ENCODE measurements around the gene SEC24C. TPM values are rescaled to one million over a fixed set of nuclear protein-coding genes. Genes with fewer than 3 reads are reported as not detected.

The SEC24C gene
- polyA plus RNA-seq, 1 experiment: 86.9 TPM

DNA sequence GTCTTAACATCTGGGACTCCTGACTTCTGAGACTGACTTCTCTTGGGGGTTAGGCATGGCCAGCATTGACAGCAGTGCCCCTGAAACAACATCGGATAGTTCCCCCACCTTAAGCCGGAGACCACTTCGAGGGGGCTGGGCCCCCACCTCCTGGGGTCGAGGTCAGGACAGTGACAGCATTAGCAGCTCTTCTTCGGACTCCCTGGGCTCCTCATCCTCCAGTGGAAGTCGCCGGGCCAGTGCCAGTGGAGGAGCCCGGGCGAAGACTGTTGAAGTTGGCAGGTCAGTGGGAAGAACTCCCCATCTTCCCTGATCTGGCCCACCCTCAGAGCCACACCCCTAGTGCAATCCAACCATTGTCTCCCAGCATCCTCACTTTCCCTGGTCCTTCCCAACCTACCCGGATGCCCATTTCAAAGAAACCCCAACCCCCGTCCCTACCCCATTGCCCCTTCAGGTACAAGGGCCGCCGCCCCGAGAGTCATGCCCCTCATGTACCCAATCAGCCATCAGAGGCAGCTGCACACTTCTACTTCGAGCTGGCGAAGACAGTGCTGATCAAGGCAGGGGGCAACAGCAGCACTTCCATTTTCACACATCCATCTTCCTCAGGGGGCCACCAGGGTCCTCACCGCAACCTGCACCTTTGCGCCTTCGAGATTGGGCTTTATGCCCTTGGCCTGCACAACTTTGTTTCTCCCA is 53.3 kb downstream of the SEC24C start:
- ChIA-PET POLR2A (no interaction called here), CTCF (no interaction called here)
- H3K27ac ChIP-seq (ENCODE audit: low read depth, low read length): no peak overlapping the region
- no peak for DNase-seq (ENCODE audit: low read depth, low spot score)
- TF ChIP-seq, protein P1, sequence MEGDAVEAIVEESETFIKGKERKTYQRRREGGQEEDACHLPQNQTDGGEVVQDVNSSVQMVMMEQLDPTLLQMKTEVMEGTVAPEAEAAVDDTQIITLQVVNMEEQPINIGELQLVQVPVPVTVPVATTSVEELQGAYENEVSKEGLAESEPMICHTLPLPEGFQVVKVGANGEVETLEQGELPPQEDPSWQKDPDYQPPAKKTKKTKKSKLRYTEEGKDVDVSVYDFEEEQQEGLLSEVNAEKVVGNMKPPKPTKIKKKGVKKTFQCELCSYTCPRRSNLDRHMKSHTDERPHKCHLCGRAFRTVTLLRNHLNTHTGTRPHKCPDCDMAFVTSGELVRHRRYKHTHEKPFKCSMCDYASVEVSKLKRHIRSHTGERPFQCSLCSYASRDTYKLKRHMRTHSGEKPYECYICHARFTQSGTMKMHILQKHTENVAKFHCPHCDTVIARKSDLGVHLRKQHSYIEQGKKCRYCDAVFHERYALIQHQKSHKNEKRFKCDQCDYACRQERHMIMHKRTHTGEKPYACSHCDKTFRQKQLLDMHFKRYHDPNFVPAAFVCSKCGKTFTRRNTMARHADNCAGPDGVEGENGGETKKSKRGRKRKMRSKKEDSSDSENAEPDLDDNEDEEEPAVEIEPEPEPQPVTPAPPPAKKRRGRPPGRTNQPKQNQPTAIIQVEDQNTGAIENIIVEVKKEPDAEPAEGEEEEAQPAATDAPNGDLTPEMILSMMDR (IDR thresholded peaks at IDR 0.05; ENCODE audit: low read depth, low read length): no peak
- no peak overlapping the region for H3K4me3 ChIP-seq (ENCODE audit: low read depth, low read length)
- H3K27me3 ChIP-seq (ENCODE audit: control insufficient read depth, insufficient read depth, low read length): no peaks in the 10 kb centered on the region
- H3K9me3 ChIP-seq (ENCODE audit: control insufficient read depth, insufficient read depth, low read length): no peaks in the 10 kb centered on the region; the same call in 1 of the 2 replicates

DNA sequence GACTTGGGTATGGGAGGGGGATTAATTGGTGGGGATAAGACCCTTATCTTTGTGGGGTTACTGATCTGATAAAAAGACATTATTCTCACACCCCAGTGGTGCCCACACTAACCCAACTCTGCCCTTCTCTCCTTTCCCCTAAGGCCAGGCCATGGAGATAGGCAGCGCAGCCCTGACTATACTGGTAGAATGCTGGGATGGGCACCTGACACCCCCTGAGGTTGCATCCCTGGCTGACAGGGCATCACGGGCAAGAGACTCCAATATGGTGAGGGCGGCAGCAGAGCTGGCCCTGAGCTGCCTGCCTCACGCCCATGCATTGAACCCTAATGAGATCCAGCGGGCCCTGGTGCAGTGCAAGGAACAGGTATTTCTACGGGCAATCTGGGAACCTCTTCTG is 53.9 kb downstream of the SEC24C start:
- Histone ChIP-seq H3K27ac (ENCODE audit: low read depth, low read length) (no peak overlapping the region), H3K4me3 (ENCODE audit: low read depth, low read length) (no peak overlapping the region), H3K9me3 (ENCODE audit: control insufficient read depth, insufficient read depth, low read length) (no peaks in the 10 kb centered on the region; the same call in 1 of the 2 replicates), H3K27me3 (ENCODE audit: control insufficient read depth, insufficient read depth, low read length) (no peaks in the 10 kb centered on the region)
- ChIA-PET POLR2A (no interaction called here), CTCF (no interaction called here)
- TF ChIP-seq, protein P1 (IDR thresholded peaks at IDR 0.05; ENCODE audit: low read depth, low read length): no peak
- DNase-seq (ENCODE audit: low read depth, low spot score): no peak

DNA sequence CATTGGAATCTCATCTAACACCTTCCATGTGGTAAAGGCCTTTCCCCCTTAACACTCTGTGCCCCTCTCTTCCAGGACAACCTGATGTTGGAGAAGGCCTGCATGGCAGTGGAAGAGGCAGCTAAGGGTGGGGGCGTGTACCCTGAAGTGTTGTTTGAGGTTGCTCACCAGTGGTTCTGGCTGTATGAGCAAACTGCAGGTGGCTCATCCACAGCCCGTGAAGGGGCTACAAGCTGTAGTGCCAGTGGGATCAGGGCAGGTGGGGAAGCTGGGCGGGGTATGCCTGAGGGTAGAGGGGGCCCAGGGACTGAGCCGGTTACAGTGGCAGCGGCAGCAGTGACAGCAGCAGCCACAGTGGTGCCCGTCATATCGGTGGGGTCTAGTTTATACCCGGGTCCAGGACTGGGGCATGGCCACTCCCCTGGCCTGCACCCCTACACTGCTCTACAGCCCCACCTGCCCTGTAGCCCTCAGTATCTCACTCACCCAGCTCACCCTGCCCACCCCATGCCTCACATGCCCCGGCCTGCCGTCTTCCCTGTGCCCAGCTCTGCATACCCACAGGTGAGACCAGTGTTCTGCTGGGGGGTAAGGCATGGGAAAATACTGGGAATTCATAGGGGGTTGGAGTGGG is 54.9 kb downstream of the SEC24C start:
- no peak overlapping the region for H3K27ac ChIP-seq (ENCODE audit: low read depth, low read length)
- TF ChIP-seq, protein P1 (IDR thresholded peaks at IDR 0.05; ENCODE audit: low read depth, low read length): no peak
- CTCF ChIA-PET: no interaction called here
- DNase-seq (ENCODE audit: low read depth, low spot score): no peak
- no peaks in the 10 kb centered on the region for H3K27me3 ChIP-seq (ENCODE audit: control insufficient read depth, insufficient read depth, low read length)
- H3K9me3 ChIP-seq (ENCODE audit: control insufficient read depth, insufficient read depth, low read length): no peaks in the 10 kb centered on the region; the same call in 1 of the 2 replicates
- H3K4me3 ChIP-seq (ENCODE audit: low read depth, low read length): no peak overlapping the region
- POLR2A ChIA-PET: interaction anchor here (0.5 kb wide), 1 partner anchor 10 kb away, joined by 3 read pairs; no protein-coding TSS in a partner anchor

DNA sequence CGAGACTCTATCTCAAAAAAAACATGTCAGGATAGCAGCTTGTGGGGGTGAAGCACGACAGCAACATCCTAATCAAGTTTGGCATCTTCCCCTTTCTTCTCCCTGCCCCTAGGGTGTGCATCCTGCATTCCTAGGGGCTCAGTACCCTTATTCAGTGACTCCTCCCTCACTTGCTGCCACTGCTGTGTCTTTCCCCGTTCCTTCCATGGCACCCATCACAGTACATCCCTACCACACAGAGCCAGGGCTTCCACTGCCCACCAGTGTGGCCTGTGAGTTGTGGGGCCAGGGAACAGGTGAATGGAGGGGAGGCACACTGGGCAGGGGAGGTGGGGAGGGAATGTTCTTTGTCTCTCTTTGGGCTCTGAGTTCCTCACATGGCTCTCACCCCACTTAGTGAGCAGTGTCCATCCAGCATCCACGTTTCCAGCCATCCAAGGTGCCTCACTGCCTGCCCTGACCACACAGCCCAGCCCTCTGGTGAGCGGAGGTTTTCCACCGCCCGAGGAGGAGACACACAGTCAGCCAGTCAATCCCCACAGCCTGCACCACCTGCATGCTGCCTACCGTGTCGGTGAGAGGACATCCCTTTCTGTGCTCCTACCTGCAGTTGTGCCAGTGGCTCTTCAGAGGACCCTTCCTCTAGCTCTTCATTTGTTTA is 55.9 kb downstream of the SEC24C start:
- ChIA-PET POLR2A (no interaction called here), CTCF (no interaction called here)
- DNase-seq (ENCODE audit: low read depth, low spot score): no peak
- Histone ChIP-seq H3K27ac (ENCODE audit: low read depth, low read length) (no peak overlapping the region), H3K27me3 (ENCODE audit: control insufficient read depth, insufficient read depth, low read length) (no peaks in the 10 kb centered on the region), H3K9me3 (ENCODE audit: control insufficient read depth, insufficient read depth, low read length) (no peaks in the 10 kb centered on the region; the same call in 1 of the 2 replicates), H3K4me3 (ENCODE audit: low read depth, low read length) (no peak overlapping the region)
- TF ChIP-seq, protein P1 (IDR thresholded peaks at IDR 0.05; ENCODE audit: low read depth, low read length): no peak
